UCSD-AML1 (cell line): Measurements from ENCODE around the gene ADAD1.
"Not testable (repeated sequence)": the region's sequence is repeated elsewhere in the genome, so short reads cannot be mapped to it uniquely, and the experiment has no call there.

Source experiments
- DNase-seq: peaks from one replicate; lab custom pipeline; 2025; ENCODE audit not compliant: unreplicated experiment; lab: John Stamatoyannopoulos, UW

The ADAD1 gene

DNA sequence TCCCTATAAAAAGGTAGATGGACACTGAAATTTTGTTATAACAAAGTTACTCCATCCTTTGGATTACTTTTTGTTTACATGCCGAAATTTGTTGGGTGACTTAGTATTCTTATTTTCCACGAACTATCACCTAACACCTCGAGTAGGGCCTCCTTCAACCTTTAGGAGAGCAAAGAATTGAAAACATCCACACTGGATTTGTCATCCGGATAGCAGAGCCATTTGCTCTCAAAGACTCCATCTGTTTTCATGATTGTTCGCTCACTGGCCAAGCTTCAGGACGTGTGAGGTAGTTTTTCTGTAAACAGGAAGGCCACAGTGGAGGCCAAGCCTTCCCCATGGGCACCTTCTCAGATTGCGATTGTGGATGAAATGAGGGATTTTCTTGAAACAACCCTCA, at the start of gene ADAD1:
Gene ADAD1 (plus strand): TSS at position 301 of the 400 bp plus-strand sequence. CDS start 1,059 bp downstream, outside the sequence.
- no peak for DNase-seq

GRCh38 chr4:122329876-122330565, 48.8 kb upstream of the ADAD1 start:
- no peak for DNase-seq

- no peak for DNase-seq
These were observed 47.6 kb upstream of the ADAD1 start for GRCh38 chr4:122331195-122331594.

DNA sequence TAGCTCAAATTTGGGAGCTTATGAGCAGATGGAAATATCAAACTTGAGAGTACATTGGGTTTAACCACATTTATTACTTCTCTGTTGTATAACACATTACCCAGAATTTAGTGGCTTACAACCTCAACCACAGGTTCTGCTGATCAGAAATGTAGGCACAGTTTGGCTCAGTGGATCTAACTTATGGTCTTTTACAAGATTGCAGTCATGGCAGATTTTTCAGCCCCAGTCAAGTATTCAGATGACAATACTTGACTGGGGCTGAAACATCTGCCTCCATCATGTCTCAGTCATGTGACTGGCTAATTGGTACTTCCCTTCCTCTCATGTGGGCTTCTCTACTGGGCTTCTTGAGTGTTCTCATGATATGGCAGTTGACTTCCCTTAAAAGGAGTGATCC, 44.0 kb upstream of the ADAD1 start:
- no peak for DNase-seq

- DNase-seq, result no peak
These were observed 36.9 kb upstream of the ADAD1 start for GRCh38 chr4:122341886-122342285.

GRCh38 chr4:122346036-122346435, 32.8 kb upstream of the ADAD1 start:
- DNase-seq, result no peak

- no peak for DNase-seq
These were observed 32.3 kb upstream of the ADAD1 start for GRCh38 chr4:122346503-122346902.

DNA sequence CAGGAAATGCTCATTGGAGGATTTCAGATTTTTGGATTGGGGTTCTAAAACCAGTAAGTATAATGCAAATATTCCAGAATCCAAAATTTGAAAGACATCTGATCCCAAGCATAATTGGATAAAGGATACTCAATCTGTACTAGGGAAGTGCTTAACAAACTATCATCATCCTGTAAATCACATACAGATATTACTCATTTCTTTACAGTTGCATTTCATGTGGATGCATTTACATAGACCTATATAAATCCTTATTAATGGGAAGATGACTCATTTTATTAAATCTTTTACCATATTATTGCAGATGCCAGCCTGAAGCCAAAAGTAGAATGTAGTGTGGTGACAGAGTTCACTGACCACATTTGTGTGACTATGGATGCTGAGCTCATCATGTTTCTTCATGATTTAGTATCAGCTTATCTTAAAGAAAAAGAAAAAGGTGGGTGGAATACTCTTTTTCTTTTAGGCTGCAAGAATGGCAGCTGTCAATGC, 22.4 kb upstream of the ADAD1 start:
- DNase-seq, result no peak

- no peak for DNase-seq
These were observed 18.1 kb upstream of the ADAD1 start for GRCh38 chr4:122360754-122361153.

DNA sequence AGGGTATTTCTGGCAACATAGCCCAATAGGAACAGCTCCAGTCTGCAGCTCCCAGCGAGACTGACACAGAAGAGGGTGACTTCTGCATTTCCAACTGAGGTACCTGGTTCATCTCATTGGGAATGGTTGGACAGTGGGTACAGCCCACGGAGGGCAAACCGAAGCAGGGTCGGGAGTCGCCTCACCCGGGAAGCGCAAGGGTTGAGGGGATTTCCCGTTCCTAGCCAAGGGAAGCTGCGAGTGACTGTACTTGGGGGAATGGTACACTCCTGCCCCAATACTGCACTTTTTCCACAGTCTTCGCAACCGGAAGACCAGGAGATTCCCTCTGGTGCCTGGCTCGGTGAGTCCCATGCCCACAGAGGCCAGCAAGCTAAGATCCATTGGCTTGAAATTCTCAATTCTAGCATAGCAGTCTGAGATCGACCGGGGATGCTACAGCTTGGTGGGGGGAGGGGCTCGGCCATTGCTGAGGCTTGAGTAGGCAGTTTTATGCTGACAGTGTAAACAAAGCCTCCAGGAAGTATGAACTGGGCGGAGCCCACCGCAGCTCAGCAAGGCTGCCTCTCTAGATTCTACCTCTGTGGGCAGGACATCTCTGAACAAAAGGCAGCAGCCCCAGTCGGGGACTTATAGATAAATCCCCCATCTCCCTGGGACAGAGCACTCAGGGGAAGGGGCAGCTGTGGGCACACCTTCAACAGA, 14.0 kb upstream of the ADAD1 start:
- DNase-seq, result no peak

DNA sequence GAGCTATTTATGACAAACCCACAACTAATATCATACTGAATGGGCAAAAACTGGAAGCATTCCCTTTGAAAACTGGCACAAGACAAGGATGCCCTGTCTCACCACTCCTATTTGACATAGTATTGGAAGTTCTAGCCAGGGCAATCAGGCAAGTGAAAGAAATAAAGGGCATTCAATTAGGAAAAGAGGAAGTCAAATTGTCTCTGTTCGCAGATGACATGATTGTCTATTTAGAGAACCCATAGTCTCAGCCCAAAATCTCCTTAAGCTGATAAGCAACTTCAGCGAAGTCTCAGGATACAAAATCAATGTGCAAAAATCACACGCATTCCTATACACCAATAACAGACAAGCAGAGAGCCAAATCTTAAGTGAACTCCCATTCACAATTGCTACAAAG, 10.0 kb upstream of the ADAD1 start:
- DNase-seq, result not testable (repeated sequence)

GRCh38 chr4:122377352-122377751, 1.5 kb upstream of the ADAD1 start:
- DNase-seq, result no peak

- DNase-seq, result no peak
These were observed 428 bp downstream of the ADAD1 start for GRCh38 chr4:122379239-122379638.

DNA sequence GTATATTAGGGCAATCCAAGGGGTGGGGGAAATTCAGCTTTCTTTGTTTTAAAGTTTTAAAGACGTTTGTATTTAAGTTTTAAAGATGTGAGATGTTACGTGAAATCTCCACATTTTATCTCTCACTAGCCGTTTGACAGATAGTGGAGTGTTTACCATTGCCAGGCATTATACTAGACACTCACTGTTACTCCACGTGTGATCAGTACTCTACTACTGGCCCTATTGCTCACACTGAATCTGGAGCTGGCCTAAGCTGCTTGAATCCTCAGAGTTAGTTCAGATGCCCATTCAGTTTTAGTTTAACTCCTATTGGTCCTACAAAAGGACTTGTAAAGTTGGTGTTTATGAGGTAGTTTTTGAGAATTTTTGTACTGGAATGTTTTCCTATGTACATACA, 4.5 kb downstream of the ADAD1 start:
- DNase-seq, result no peak

- DNase-seq, result no peak
These were observed 5.4 kb downstream of the ADAD1 start for GRCh38 chr4:122384245-122384644.

- no peak for DNase-seq
These were observed 14.5 kb downstream of the ADAD1 start for GRCh38 chr4:122393276-122393675.

DNA sequence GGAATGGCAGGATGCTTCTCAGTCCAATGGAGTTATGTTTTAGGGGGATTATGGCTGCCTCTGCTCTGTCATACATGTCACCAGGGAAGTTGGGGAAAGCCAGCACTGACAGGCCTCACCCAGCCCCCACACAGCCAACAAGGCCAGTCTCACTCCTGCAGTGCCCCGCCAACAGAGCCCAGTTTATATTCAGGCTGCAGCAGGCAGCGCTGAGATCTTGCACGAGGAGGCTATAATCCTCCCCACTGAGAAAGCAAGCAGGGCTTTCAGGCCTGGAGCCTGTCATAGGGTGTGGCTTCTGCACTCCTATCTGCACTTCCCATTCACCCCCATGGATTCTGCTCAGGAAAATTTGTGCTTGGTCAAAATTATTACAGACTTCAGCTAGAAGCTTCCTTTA, 25.1 kb downstream of the ADAD1 start:
- no peak for DNase-seq

DNA sequence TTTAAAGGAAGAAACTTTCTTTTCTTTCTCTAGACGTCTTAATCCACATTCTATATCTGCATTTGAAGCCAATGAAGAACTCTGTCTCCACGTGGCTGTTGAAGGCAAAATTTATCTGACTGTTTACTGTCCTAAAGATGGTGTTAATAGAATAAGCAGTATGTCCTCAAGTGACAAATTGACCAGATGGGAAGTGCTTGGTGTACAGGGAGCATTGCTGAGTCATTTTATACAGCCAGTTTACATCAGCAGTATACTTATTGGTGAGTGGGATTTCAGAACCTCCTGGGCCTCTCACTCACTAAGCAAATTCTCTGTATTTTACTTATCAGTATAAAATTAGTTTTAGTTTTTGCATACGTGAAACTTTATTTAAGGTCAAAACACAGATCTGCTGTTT, 33.7 kb downstream of the ADAD1 start:
- DNase-seq, result no peak

- DNase-seq, result no peak
These were observed 44.4 kb downstream of the ADAD1 start for GRCh38 chr4:122423246-122423645.

GRCh38 chr4:122431351-122431750, 52.5 kb downstream of the ADAD1 start:
- no peak for DNase-seq

DNA sequence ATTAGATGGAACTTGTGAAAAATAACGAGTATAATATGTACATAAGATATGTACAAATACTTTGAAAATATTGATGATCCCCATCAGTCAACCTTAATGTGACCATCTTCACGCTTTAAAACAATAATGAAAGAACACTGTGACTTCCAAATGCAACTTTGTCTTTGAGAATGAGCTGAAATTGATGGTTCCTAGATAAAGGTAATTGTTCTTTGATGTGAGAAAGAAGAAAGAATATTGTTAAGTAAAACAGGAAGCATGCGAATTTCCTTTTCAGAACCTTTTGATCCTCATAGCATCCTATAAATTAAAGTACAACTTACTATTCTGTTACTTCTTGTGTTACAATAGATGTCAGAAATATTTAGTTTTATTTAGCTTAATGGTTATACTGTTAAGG, 55.5 kb downstream of the ADAD1 start:
- no peak for DNase-seq

DNA sequence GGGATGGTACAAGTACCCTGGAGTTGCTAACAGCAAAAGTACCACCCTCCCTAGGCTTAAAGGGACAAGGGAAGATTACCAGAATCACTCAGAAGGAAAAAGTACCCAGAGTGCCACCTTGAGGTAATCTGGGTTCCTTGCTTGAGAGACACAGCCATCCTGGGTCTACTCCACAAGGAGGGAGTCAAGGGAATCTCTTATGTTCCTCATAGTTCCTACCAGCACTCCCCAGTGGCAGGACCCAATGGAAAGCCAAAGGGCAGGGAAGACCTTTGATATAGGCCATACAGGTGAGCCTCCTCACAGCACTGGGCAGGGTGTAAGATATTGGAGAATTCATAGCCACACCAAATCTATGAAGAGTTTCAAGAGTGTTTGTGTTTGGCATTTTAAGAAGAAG, 72.0 kb downstream of the ADAD1 start:
- peak; percentile 12 for DNase-seq
